Activated T-cell treated with anti-CD3 and anti-CD28 coated beads, Interleukin-2, amount 50 U/mL, for 24 hours (primary cell): ENCODE results near the gene GRK7.
"Not testable (repeated sequence)": the region's sequence is repeated elsewhere in the genome, so short reads cannot be mapped to it uniquely, and the experiment has no call there.

Experiments used
- DNase-seq: peaks from one replicate; pipeline ENCODE4 v3.0.0-alpha.2; 2020
- H3K27ac Mint-ChIP-seq: 2 replicates; pipeline ENCODE4 v1.8.0; 2020; ENCODE audit warnings: mild to moderate bottlenecking, mixed read lengths
- H3K27me3 Mint-ChIP-seq: 2 replicates; pipeline ENCODE4 v1.8.0; 2020; ENCODE audit warnings: mixed read lengths
- H3K36me3 Mint-ChIP-seq: 2 replicates; pipeline ENCODE4 v1.8.0; 2020; ENCODE audit warnings: low read depth, mixed read lengths
- H3K4me1 Mint-ChIP-seq: 2 replicates; pipeline ENCODE4 v1.8.0; 2020; ENCODE audit warnings: low read depth, mixed read lengths
- H3K4me3 Mint-ChIP-seq: 2 replicates; pipeline ENCODE4 v1.8.0; 2020; ENCODE audit warnings: mild to moderate bottlenecking, moderate library complexity, mixed read lengths
- H3K9me3 Mint-ChIP-seq: 2 replicates; pipeline ENCODE4 v1.8.0; 2020; ENCODE audit warnings: mixed read lengths

The GRK7 gene

GRCh38 chr3:141795741-141796080 lies 32.5 kb downstream of the GRK7 start:
- peak overlapping the region; percentile 99 for H3K27ac Mint-ChIP-seq
- no peaks in the 10 kb centered on the region for H3K9me3 Mint-ChIP-seq
- H3K36me3 Mint-ChIP-seq, result no peaks in the 10 kb centered on the region
- no peak for DNase-seq
- peak overlapping the region; percentile 84 for H3K4me3 Mint-ChIP-seq
- H3K27me3 Mint-ChIP-seq, result no peaks in the 10 kb centered on the region
- peaks cover 59% of the 10 kb centered on the region for H3K4me1 Mint-ChIP-seq

- Mint-ChIP-seq H3K27me3 (no peaks in the 10 kb centered on the region), H3K4me3 (peak overlapping the region; percentile 84), H3K9me3 (no peaks in the 10 kb centered on the region), H3K4me1 (peaks cover 59% of the 10 kb centered on the region), H3K27ac (peak overlapping the region; percentile 99), H3K36me3 (no peaks in the 10 kb centered on the region)
- DNase-seq, result peak; percentile 83
These were observed 33.1 kb downstream of the GRK7 start for GRCh38 chr3:141796081-141796888.

GRCh38 chr3:141796889-141797781 lies 33.9 kb downstream of the GRK7 start:
- Mint-ChIP-seq H3K27me3 (no peaks in the 10 kb centered on the region), H3K9me3 (no peaks in the 10 kb centered on the region), H3K4me1 (peaks cover 59% of the 10 kb centered on the region), H3K36me3 (no peaks in the 10 kb centered on the region), H3K27ac (peak overlapping the region; percentile 99), H3K4me3 (peak overlapping the region; percentile 84)
- DNase-seq, result peak; percentile 74

- Mint-ChIP-seq H3K4me3 (peak overlapping the region; percentile 84), H3K27ac (peak overlapping the region; percentile 99), H3K27me3 (no peaks in the 10 kb centered on the region), H3K36me3 (no peaks in the 10 kb centered on the region), H3K9me3 (no peaks in the 10 kb centered on the region), H3K4me1 (peaks cover 59% of the 10 kb centered on the region)
- no peak for DNase-seq
These were observed 34.7 kb downstream of the GRK7 start for GRCh38 chr3:141797819-141798447.

- Mint-ChIP-seq H3K27ac (peak overlapping the region; percentile 33), H3K9me3 (no peaks in the 10 kb centered on the region), H3K27me3 (no peaks in the 10 kb centered on the region), H3K4me1 (peaks cover 59% of the 10 kb centered on the region), H3K4me3 (no peak overlapping the region), H3K36me3 (no peaks in the 10 kb centered on the region)
- peak; percentile 33 for DNase-seq
These were observed 35.2 kb downstream of the GRK7 start for GRCh38 chr3:141798448-141798845.

- peaks cover 22% of the 10 kb centered on the region for H3K4me1 Mint-ChIP-seq
- no peaks in the 10 kb centered on the region for H3K36me3 Mint-ChIP-seq
- H3K9me3 Mint-ChIP-seq, result no peaks in the 10 kb centered on the region
- DNase-seq, result no peak
- H3K4me3 Mint-ChIP-seq, result no peak overlapping the region
- H3K27me3 Mint-ChIP-seq, result no peaks in the 10 kb centered on the region
- H3K27ac Mint-ChIP-seq, result no peak overlapping the region
These were observed 39.3 kb downstream of the GRK7 start for GRCh38 chr3:141802316-141803077.

- not testable (repeated sequence) for H3K36me3 Mint-ChIP-seq, DNase-seq, H3K27ac Mint-ChIP-seq, H3K4me3 Mint-ChIP-seq, H3K27me3 Mint-ChIP-seq, H3K9me3 Mint-ChIP-seq
- H3K4me1 Mint-ChIP-seq, result peaks cover 11% of the 10 kb centered on the region
These were observed 40.3 kb downstream of the GRK7 start for GRCh38 chr3:141803538-141803937.

GRCh38 chr3:141804447-141804777 lies 41.2 kb downstream of the GRK7 start:
- Mint-ChIP-seq H3K4me3 (no peak overlapping the region), H3K4me1 (peaks cover 5% of the 10 kb centered on the region), H3K27me3 (no peaks in the 10 kb centered on the region), H3K9me3 (no peaks in the 10 kb centered on the region), H3K27ac (no peak overlapping the region), H3K36me3 (no peaks in the 10 kb centered on the region)
- no peak for DNase-seq

GRCh38 chr3:141804778-141805639 lies 41.8 kb downstream of the GRK7 start:
- Mint-ChIP-seq H3K9me3 (no peaks in the 10 kb centered on the region), H3K27ac (no peak overlapping the region), H3K4me1 (no peaks in the 10 kb centered on the region), H3K36me3 (no peaks in the 10 kb centered on the region), H3K4me3 (no peak overlapping the region), H3K27me3 (no peaks in the 10 kb centered on the region)
- no peak for DNase-seq

GRCh38 chr3:141807277-141808033 lies 44.2 kb downstream of the GRK7 start:
- Mint-ChIP-seq H3K4me3 (no peak overlapping the region), H3K9me3 (no peaks in the 10 kb centered on the region), H3K4me1 (no peaks in the 10 kb centered on the region), H3K36me3 (no peaks in the 10 kb centered on the region), H3K27ac (no peak overlapping the region), H3K27me3 (no peaks in the 10 kb centered on the region)
- no peak for DNase-seq

- H3K27ac Mint-ChIP-seq, result no peak overlapping the region
- no peak for DNase-seq
- H3K9me3 Mint-ChIP-seq, result no peaks in the 10 kb centered on the region
- no peaks in the 10 kb centered on the region for H3K36me3 Mint-ChIP-seq
- no peak overlapping the region for H3K4me3 Mint-ChIP-seq
- H3K4me1 Mint-ChIP-seq, result no peaks in the 10 kb centered on the region
- no peaks in the 10 kb centered on the region for H3K27me3 Mint-ChIP-seq
These were observed 45.4 kb downstream of the GRK7 start for GRCh38 chr3:141808586-141808985.

GRCh38 chr3:141810161-141810560 lies 47.0 kb downstream of the GRK7 start:
- peaks cover 4% of the 10 kb centered on the region for H3K9me3 Mint-ChIP-seq
- H3K36me3 Mint-ChIP-seq, result no peaks in the 10 kb centered on the region
- H3K4me1 Mint-ChIP-seq, result no peaks in the 10 kb centered on the region

GRCh38 chr3:141811348-141811747 lies 48.1 kb downstream of the GRK7 start:
- H3K4me3 Mint-ChIP-seq, result no peak overlapping the region
- H3K4me1 Mint-ChIP-seq, result no peaks in the 10 kb centered on the region
- no peak overlapping the region for H3K27ac Mint-ChIP-seq
- H3K36me3 Mint-ChIP-seq, result no peaks in the 10 kb centered on the region
- DNase-seq, result no peak
- H3K27me3 Mint-ChIP-seq, result peaks cover 4% of the 10 kb centered on the region
- peaks cover 4% of the 10 kb centered on the region for H3K9me3 Mint-ChIP-seq

More at GRCh38 chr3:141810161-141810560, 47.0 kb downstream of the GRK7 start:
- Mint-ChIP-seq H3K27me3 (no peaks in the 10 kb centered on the region), H3K4me3 (no peak overlapping the region), H3K27ac (no peak overlapping the region)
- no peak for DNase-seq
